Fibroblast of skin of abdomen (primary cell): Measurements from ENCODE around the gene REP15. TPM values are rescaled to one million over a fixed set of nuclear protein-coding genes. Genes with fewer than 3 reads are reported as not detected.
"Not testable (repeated sequence)": the region's sequence is repeated elsewhere in the genome, so short reads cannot be mapped to it uniquely, and the experiment has no call there.

ENCODE experiments used
- DNase-seq: peaks from one replicate; pipeline ENCODE4 v3.0.0-alpha.2; 2013
- polyA plus RNA-seq, 2 experiments: library from polyadenylated mRNA; unstranded; fragments of 120-200 nt; gene quantifications; one replicate each; pipeline ENCODE4 v1.2.1, GENCODE V29; 2013; ENCODE audit not compliant: insufficient read length in 2 of 2

Gene REP15, protein sequence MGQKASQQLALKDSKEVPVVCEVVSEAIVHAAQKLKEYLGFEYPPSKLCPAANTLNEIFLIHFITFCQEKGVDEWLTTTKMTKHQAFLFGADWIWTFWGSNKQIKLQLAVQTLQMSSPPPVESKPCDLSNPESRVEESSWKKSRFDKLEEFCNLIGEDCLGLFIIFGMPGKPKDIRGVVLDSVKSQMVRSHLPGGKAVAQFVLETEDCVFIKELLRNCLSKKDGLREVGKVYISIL
- polyA plus RNA-seq (2013, experiment 1 of 2; ENCODE audit: insufficient read length) = 0.64 TPM
- 1.1 TPM for polyA plus RNA-seq (2013, experiment 2 of 2; ENCODE audit: insufficient read length)

DNA sequence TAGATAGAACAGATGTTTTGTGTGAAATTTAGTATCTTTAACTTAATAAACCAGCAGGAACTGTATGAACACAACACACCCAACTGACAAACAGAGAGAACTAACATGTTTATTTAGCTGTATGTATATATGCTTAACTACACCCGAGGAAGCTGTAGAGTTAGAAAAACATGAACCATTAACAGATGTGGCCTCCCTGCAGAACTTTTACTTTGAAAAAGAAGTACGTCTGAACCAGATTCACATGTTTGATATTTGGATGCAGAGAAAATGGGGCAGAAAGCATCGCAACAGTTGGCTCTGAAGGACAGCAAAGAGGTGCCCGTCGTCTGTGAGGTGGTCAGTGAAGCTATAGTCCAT, at the start of gene REP15:
Gene REP15 (plus strand): TSS at position 155 of the 360 bp plus-strand sequence. CDS start 116 bp downstream, at position 271.
- DNase-seq = no peak

DNA sequence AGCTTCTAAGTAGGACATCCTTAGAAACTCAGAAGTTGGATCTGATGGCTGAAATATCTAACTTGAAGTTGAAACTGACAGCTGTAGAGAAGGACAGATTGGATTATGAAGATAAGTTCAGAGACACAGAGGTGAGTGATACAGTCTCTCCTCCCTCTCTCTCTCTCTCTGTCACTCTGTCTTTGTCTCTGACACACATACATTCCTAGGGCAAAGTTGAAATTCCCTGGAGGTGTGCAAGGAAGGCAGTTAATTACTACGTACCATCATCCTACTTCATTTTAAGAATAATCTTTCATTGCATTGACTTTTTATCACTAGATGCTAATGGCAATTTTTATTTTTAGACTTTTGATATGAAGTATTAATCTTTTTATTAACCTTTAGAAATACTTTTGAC, 46.2 kb upstream of the REP15 start:
- DNase-seq = no peak

DNA sequence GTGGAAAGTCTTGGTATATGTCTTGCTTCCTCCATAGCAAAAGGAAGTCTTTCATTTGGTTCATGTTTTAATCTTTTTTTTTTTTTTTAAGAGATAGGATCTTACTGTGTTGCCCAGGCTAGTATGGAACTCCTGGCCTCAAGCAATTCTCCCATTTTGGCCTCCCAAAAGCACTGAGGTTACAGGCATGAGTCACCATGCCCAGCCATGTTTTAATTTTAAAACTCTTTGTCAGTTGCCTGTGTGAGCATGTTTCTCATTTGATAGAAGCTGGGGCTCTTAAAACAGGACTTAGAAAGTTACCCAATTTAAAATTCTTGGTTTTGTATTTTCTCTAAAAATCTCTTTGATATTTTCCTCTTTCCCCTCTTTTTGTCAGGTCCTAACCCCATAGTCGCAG, 45.0 kb upstream of the REP15 start:
- no peak for DNase-seq

DNA sequence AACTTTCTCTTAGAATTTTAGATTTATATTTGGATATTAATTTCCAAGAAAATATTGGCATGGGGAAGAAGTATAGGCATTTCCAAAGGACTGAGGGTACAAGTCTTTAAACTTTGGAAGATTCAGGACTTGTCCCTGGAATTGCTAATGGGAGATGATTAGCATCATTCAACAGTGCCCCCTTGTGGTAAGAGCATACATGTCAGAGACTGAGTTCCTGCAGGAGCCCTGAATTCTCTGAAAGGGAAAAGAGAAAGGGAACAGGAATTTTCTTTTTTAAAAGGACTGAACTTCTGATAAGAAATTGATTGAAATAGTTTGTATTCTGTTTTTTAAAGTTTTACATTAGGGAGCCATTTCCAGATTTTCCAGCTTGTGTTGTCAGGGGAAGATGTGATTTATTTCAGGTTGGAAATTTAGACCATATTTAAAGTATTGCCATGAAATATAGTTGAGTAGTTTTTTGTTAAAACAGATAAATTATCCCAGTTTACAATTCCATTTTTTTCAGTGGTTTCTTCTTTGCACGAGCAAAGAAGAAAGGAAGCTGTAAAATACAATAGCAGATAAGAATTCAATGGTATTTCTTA, 44.0 kb upstream of the REP15 start:
- DNase-seq = peak; percentile 75

DNA sequence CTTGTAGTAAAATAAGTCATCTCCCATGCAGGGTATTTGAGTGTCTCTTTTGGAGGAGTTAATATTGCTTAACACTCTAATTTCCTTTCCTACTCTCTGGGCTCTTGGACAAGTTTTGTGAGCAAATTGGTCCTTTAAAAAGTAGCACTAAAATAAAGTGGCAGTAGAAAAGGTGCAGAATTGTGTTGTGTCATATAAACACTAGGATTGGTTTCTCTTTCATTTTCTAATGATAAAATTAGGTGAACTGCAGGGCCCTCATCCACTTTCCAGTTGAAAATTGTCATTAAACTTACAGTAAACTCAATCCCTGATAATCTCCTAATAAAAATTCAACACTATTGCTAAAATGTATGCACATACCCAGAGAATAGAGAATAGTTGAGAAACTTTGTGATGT, 42.6 kb upstream of the REP15 start:
- no peak for DNase-seq

DNA sequence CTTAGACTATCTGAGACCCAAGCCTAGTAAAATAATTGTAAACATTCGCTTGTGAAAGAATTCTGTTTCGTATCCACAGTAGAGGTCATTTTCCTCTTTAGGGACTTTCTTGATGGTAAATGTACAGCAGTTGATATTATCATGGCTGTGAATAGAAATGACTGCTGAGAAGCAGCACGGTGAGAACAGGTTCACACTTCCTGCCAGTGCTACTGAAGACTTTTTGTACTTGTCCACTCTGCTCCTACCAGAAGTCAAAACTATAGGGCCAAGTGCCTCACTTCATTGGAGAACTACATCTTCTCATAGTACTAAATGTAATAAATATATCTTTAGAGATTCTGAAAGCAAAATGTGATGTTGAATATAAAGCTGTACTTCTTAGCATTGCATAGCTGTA, 40.8 kb upstream of the REP15 start:
- DNase-seq = not testable (repeated sequence)

DNA sequence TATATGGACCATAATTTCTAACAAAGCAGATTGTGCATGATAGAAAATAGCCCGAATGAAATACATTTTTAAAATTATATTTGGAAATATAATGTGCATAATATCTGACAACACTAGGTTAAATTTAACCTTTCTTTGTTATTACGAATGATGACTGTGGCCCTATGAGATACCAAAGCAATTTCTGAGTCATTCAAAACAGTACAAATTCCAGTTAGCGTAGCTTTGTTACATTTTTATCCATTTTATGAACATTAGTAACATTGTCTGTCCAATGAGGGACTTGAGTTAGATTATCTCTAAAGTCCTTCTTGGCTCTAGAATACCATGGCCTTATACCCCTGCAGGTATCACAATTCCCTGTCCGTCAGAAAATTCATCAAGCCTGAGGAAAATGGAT, 39.0 kb upstream of the REP15 start:
- DNase-seq = no peak

DNA sequence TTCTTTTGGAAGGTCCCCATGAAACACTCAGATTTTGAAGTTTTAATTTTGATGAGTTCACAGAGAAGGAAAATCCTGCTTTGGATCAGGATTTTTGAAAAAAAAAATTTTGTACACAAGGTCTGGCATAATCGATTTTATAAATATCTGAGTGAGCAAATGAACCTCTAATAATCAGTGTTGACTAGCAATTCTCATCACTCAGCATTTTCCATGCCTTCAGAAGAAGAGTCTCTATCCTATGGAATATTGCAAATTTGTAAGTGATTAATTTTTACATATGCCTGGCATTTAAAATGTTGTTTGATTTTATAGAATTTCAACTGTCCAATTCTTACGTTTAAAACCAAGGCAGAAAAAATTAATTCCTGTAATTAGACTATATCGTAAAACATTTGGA, 30.5 kb upstream of the REP15 start:
- DNase-seq = no peak

DNA sequence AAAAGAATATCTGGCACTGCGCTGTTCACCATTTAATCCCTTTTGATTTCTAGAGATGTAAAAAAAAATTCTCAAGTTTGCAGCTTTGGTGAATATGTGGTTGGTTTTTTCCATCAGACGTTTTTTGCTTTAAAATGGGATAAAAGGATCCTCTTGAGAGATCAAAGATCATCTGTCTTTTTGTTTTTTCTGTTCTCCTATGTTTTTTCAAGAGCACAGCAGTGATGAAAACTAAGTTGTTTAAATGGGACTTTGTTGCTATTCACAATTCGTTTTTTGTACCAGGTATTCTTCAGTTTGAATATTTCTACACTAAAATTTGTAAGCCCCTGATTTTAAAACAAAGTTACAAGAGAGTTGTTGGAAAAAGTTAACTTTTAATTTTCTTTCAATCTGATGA, 29.7 kb upstream of the REP15 start:
- DNase-seq = no peak

DNA sequence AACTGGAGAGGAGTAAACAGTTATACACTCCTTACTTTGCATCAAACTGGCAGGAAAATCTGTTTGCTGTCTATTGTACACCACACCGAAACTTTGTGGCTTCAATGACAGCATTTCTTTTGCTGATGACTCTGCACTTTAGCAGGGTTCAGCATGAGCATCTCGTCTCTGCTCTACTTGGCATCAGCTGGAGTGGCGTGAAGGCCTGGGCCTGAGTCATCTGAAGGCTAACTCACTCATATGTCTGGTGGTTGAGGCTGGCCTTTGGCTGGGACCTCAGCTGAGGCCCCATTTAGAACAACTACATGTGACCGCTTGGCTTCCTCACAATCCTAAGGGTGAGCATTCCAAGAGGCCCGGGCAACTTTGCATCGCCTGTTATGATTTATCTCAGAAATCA, 28.7 kb upstream of the REP15 start:
- DNase-seq = peak; percentile 23

DNA sequence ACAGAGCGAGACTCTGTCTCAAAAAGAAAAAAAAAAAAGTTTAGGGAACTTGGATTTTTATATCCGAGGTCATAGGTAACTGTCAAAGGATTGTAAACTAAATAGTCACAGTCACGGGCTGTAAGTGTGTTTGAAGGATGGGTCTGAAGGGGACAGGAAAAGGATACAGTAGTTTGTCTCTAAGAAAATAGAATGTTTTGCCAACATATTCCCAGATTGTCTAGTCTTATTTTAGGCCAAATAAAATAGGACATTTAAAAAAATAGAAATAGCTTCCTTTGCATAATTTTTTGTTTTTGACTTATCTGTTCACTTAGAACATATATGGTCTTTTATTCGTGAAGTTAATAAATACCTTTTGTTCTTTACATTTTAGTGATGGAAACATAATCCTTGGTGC, 24.2 kb upstream of the REP15 start:
- no peak for DNase-seq

DNA sequence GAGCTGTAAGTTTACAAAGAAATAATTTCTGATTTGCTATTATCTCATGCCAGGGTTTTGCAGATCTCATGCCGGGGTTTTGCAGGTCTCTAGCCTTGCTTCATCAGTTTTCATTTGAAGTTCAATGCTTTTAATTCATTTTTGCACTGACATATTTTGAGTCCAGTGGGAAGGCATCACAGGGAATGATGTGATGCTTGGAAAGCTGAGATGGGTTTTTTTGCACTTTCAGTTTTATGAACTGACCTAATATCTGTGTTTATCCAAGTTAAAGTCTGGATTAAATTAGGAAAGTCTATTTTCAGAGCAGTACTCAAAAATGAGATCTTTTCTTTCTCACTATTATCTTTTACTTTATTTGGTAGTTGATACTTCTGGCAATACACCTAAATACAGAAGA, 23.6 kb upstream of the REP15 start:
- no peak for DNase-seq

DNA sequence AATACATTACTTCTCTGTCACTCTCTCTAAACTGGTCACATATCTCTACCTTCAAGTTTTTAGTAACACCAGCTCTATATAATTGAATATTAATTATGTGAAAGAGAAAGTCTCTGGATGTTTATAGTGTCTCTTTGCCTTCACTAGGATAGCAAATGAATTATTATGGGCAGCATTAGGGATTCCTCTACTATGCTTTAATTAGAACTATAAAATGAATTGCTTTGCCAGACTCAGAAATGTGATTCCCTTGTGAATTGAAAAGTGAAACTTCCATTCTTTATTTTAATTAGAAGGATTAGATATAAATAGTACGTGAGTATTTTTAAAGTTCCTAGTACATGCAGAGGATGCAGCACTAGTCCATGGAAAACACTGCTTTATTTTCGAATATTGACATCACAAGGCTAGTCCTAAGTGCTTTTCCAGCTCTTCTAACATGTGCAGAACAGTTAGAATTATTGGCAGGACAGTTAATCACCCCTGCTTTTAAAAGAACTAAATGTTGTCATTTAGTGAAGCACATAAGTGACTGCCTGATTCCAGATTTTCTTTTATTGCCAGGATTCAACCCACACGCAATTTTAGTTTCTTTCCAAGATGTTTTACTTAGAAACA, 23.0 kb upstream of the REP15 start:
- no peak for DNase-seq

DNA sequence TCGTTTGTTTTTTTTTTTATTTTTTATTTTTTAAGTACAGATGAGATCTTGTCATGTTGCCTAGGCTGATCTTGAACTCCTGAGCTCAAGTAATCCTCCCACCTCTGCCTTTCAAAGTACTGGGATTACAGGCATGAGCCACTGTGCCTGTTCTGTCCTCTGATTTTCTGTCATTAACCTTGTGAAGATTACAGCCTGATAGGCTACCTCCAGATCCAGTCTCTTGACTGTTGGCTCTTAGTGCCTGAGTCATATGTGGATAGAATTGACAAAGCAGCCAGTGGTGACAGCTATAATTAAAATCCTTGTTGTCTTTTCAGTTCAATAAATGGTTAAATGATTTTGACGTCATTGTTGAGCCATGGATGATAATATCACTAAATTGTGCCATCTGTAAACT, 21.3 kb upstream of the REP15 start:
- DNase-seq = no peak

DNA sequence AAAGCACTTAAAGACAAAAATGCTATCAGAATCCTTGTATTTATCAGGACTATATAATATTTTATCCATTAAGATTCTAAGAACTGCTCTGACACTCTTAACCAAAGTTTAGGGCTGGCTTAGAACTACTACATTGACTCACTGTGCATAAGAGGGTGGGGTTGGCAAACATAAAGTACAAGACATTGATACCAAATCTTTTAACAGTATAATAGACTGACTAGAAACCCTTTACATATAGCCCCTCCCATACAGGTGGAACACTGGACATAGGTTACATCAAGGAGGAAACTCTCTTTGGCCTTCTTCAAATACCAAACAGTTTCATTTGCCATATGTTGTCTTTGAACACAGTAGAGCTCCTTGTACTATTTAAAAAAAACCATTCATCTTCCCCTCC, 15.6 kb upstream of the REP15 start:
- no peak for DNase-seq

DNA sequence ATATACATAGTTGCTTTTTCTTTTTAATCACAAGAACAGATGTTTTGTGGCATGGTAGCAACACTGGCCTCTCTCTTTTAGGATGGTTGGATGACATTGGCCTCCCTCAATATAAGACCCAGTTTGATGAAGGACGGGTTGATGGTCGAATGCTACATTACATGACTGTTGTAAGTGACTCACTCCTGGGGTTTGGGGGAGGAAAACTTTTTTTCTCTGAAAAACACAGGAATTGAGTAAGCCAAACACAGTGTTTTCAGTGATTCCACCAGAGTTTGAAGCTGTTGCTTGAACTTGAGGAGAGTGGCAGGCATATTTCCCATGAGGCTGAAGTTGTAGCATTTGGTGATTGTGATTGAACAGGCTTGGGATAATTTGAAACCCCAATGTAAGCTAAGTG, 13.7 kb upstream of the REP15 start:
- DNase-seq = peak; percentile 20

DNA sequence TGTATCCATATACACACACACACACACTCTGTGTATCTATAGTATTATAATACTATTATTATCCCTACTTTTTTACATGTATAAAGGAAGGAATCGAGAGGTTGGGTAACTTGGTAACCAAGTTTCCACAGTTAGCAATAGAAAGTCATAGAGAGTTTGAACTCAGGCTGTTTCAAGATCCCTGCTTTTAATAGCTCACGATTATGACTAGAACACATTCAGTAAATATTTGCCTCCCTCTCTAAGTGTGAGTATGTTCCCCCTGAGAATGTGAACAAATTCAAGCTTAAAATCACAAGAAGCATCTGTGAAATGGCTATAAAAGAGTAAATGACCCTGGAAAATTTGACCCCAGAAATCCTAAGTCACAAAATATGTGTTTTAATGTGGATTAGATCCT, 11.0 kb upstream of the REP15 start:
- DNase-seq = no peak

DNA sequence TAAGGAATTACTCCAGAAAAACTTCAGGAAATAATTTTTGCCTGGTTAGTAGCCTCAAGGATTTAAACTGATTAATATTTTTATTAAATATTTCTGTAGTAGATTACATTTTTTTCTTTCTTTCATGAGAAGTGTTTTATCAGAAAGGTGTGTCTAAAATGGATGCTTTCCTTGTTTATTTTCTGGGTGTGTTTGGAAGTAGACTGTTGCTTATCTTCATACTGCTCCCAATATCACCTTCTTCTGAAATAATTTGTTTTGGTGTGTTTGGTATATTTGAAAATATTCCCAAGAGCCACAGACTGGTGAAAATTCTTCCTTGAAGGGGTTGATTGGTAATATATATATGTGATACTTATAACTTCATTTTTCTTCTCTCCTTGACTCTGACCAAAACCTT, 10.1 kb upstream of the REP15 start:
- DNase-seq = no peak

DNA sequence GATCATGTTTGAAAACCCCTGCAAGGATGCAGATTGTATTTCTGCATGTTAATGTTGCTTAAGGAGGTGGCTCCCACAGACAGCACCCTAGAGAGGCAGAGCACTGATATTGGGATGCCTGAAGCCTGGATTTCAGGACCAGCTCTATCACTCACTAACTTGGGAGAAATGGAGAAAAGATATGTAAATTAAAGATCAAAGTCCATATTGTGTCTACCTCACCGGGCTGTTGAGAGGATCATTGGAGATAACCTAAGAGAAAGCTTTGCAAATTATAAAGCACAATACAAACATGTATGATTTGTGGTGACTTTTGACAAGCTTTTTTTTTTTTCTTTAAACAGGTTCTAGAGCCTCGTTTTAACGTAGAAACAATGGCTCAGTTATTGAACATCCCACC, 7.6 kb upstream of the REP15 start:
- no peak for DNase-seq

DNA sequence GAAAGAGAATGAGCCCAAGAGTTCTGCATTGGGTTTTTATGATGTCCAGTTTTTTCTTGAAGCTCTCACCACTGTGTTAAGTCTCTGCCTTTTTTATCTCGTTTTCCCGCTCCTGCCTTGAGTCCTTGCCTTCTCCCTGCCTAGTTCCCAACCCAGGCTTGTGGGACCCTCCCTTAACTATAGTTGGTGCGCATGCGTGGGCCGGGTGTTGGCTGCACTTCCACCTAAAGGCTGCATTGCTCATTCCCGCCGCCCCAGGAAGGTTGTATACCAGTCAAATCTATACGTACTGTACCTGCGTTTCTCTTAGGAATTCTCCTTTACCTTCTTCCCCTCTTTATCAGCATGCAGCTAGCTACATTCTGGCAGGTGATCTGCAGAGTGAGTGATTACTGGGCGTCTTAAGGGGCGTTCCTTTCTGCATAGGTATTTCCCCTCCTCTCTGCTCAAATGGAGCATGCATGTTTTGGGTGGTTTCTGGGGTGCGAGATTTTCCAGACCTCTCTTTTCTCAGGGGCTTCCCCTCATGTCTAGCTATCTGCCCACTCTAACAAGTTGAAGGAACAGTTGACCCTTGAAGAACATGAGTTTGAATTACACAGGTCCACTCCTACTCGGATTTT, 6.6 kb upstream of the REP15 start:
- no peak for DNase-seq

DNA sequence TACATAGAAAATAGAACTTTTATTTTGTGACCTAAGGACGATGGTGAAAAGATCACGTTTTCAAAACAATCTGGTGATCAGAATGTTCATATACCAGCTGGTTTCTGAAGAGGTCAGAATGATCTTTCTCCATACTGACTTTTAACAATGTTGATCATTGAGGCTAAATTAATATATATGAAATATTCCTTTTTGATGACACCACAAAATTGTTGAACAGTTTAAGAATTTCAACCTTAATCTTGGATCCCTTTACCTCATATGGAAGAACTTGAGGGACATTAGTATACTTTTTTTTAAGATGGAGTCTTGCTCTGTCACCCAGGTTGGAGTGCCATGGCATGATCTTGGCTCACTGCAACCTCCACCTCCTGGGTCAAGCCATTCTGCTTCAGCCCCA, 2.8 kb upstream of the REP15 start:
- no peak for DNase-seq

DNA sequence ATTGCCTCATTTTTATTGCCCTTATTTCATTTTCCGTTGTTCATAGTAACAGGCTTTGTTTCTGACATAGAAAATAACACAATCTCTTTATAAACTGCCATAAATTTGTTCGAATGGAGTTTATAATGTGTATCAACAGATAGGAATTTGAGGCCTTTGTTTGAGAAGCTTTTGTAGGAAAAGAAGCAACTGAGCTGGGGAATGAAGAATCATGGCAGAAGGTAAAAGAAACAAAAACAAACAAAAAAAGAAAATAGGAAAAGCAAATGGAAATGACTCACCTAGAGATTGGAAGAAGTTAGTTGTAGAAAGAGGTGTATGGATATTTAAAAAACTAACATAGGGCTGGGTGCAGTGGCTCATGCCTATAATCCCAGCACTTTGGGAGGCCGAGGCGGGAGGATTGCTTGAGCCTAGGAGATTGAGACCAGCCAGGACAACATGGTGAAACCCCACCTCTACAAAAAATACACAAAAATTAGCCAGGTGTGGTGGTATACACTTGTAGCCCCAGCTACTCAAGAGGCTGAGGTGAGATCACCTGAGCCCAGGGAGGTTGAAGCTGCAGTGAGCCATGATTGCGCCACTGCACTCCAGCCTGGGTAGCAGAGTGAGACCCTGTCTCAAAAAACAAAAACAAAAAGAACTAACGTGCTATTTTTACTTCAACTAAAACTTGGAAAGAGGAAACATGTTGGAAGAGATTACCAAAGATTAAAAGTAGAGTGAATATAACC, 523 bp upstream of the REP15 start:
- no peak for DNase-seq

DNA sequence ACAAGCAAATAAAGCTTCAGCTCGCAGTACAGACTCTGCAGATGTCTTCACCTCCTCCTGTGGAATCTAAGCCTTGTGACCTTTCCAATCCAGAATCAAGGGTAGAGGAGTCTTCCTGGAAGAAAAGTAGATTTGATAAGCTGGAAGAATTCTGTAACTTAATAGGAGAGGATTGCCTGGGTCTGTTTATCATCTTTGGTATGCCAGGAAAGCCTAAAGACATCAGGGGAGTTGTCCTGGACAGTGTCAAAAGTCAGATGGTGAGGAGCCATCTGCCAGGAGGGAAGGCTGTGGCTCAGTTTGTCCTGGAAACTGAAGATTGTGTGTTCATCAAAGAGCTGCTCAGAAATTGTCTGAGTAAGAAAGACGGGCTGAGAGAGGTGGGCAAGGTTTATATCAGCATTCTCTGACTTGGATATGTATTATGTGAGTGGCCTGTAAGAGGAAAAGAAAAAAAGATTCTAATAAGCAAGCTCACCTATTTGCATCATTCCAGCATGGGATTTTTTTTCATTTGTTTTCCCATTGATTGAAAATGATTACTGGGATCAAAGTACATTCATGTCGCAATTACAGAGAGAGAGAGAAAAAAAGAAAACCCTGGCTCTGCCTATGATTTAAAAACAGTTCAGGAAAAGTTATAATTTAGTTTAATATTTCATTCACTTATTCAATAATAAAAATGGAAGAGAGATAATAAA, 767 bp downstream of the REP15 start:
- no peak for DNase-seq
